H1 (cell line): Measurements from ENCODE around the gene NEBL. TPM values are rescaled to one million over a fixed set of nuclear protein-coding genes. Genes with fewer than 3 reads are reported as not detected.

Source experiments
- SP1 ChIP-seq: IDR thresholded peaks from 2 replicates; pipeline ENCODE4 v1.6.1; 2011; ENCODE audit warnings: low read depth, low read length
- polyA plus RNA-seq, 7 experiments: library from polyadenylated mRNA; depleted of rRNA in 3 of 7; stranded (reverse) in 5 of 7; unstranded in 2 of 7; fragments of >200 nt in 5 of 7; fragments of 200-250 nt in 2 of 7; gene quantifications; 1 replicate in 5 of 7; 2 replicates in 1 of 7; 4 replicates in 1 of 7; pipeline versions ENCODE4 v1.2.1 to v1.2.3, GENCODE V29; 2011 to 2013; ENCODE audit warnings: missing spikeins in 2 of 7, mixed read lengths in 2 of 7
- total RNA-seq: library from RNA; stranded (reverse); fragmentation: NEBNext Ultra II Directional; extraction: Animal tissue kit (Norgen Biotek cat#: 25700); gene quantifications from 2 replicates; pipeline ENCODE4 v1.2.1, GENCODE V29; 2021
- TF ChIP-seq, protein P1 (sequence below): IDR thresholded peaks from 2 replicates; pipeline ENCODE4 v1.6.1; 2012; ENCODE audit warnings: inconsistent platforms

NEBL gene
- total and polyA plus RNA-seq, 2 of the 8 experiments (the other 6 are each of a cell fraction or from before 2014, with no cell fraction given), result 7.5 to 10.5 TPM

DNA sequence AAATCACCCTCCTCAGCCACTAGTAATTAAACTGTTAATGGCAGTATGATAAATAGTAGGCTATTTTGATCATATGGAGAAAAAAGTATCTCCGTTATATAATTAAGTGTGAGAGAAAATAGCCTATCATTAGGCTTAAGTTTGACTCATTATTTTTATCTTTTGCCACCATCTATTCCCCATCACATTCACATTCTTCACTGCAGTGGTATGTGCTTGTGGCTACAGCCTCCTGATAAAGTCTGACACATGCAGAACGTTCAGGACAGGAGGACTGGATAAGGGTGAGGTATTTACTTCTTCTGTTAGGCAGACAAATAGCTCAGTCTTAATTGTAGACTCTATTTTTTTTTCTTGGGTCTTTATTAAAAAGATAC lies 5.8 kb downstream of the NEBL start (continued):
- TF ChIP-seq, protein P1, sequence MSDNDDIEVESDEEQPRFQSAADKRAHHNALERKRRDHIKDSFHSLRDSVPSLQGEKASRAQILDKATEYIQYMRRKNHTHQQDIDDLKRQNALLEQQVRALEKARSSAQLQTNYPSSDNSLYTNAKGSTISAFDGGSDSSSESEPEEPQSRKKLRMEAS, result no peak
- TF ChIP-seq SP1, result no peak
